DOHH2 (cell line): Measurements from ENCODE around the gene GRK2.

Experiments
- H3F3A ChIP-seq: fragments of 200-600 bp; sonication (generic), shearing (Covaris generic); 2 replicates; pipeline ENCODE4 v1.6.0; 2016; ENCODE audit warnings: antibody characterized with exemption, mild to moderate bottlenecking; ENCODE audit not compliant: control insufficient read depth, insufficient read depth
- H3K27ac ChIP-seq: fragments of 200-600 bp; sonication (generic); 2 replicates; pipeline ENCODE4 v1.5.1; 2014; ENCODE audit warnings: low read depth, mild to moderate bottlenecking, low read length, moderate library complexity
- H3K27me3 ChIP-seq: fragments of 200-600 bp; sonication (generic); 2 replicates; pipeline ENCODE4 v1.6.1; 2014; ENCODE audit warnings: mild to moderate bottlenecking, low read length, mixed read lengths; ENCODE audit not compliant: control insufficient read depth
- H3K36me3 ChIP-seq: fragments of 200-600 bp; sonication (generic); 2 replicates; pipeline ENCODE4 v1.6.1; 2014; ENCODE audit warnings: mild to moderate bottlenecking, low read length, moderate library complexity, mixed read lengths; ENCODE audit not compliant: control insufficient read depth
- H3K4me1 ChIP-seq: fragments of 200-600 bp; sonication (generic); 2 replicates; pipeline ENCODE4 v1.6.1; 2014; ENCODE audit warnings: mild to moderate bottlenecking, low read length, mixed read lengths; ENCODE audit not compliant: control insufficient read depth
- H3K4me2 ChIP-seq: fragments of 200-600 bp; sonication (generic); 2 replicates; pipeline ENCODE4 v1.6.0; 2014; ENCODE audit warnings: mild to moderate bottlenecking, low read length, moderate library complexity
- H3K4me3 ChIP-seq: fragments of 200-600 bp; sonication (generic); 2 replicates; pipeline ENCODE4 v1.5.1; 2014; ENCODE audit warnings: mild to moderate bottlenecking, low read length, mixed read lengths
- H3K79me2 ChIP-seq: fragments of 200-600 bp; sonication (generic); 2 replicates; pipeline ENCODE4 v1.6.1; 2014; ENCODE audit warnings: mild to moderate bottlenecking, low read length, mixed read lengths; ENCODE audit not compliant: control insufficient read depth
- H3K9me2 ChIP-seq: fragments of 200-600 bp; sonication (generic); replicated peaks from 2 replicates; pipeline ENCODE4 v1.6.1; 2014; ENCODE audit warnings: mild to moderate bottlenecking, low read length, mixed read lengths; ENCODE audit not compliant: control insufficient read depth
- H3K9me3 ChIP-seq: fragments of 200-600 bp; sonication (generic); 2 replicates; pipeline ENCODE4 v1.6.1; 2014; ENCODE audit warnings: antibody characterized with exemption, low read length, mixed read lengths; ENCODE audit not compliant: control insufficient read depth, insufficient read depth
- H4K20me1 ChIP-seq: fragments of 200-600 bp; sonication (generic); 2 replicates; pipeline ENCODE4 v1.6.0; 2014; ENCODE audit warnings: low read depth, mild to moderate bottlenecking, antibody characterized with exemption, low read length, moderate library complexity; ENCODE audit not compliant: control insufficient read depth, insufficient read depth
- EZH2phosphoT487 ChIP-seq: fragments of 200-600 bp; sonication (generic); IDR thresholded peaks from 2 replicates; pipeline ENCODE4 v1.6.1; 2017; ENCODE audit warnings: borderline replicate concordance, mild to moderate bottlenecking, antibody characterized with exemption, low read length, moderate library complexity, mixed read lengths
- TF ChIP-seq, protein P1 (sequence below): fragments of 200-600 bp; sonication (generic); IDR thresholded peaks from one replicate; pipeline ENCODE4 v1.5.1; 2014; ENCODE audit warnings: antibody characterized with exemption, mild to moderate bottlenecking, low read depth, low read length; ENCODE audit not compliant: poor library complexity, severe bottlenecking

The GRK2 gene

GRCh38 chr11:67281552-67282150 is 15.4 kb downstream of the GRK2 start:
- peaks cover 98% of the 10 kb centered on the region for H3K36me3 ChIP-seq
- H3K27me3 ChIP-seq = no peaks in the 10 kb centered on the region

DNA sequence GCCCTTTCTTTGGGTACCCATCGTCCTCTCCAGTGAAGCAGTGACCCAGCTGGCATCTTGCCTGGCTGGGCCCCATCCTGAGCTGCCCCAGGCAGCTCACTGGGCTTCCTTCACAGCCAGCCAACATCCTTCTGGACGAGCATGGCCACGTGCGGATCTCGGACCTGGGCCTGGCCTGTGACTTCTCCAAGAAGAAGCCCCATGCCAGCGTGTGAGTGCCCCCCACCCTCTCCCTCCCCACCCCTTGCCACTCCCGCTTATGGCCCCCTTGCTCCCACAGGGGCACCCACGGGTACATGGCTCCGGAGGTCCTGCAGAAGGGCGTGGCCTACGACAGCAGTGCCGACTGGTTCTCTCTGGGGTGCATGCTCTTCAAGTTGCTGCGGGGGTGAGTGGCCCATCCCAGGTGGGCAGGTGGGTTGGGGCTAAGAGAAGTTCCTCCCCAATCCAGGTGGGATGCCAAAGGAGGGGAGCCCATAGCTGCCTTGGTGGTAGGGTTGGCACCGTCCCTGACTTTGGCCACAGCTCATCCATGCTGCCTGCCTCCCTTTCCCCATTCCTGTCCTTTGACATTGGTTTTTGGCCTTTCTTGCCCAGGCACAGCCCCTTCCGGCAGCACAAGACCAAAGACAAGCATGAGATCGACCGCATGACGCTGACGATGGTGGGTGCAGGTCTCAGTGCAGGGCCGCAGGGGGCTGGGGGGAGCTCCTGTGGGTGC is 16.0 kb downstream of the GRK2 start:
- no peaks in the 10 kb centered on the region for H4K20me1 ChIP-seq
- peaks cover 16% of the 10 kb centered on the region for H3F3A ChIP-seq
- no peaks in the 10 kb centered on the region for H3K9me2 ChIP-seq
- peaks cover 38% of the 10 kb centered on the region for H3K79me2 ChIP-seq
- H3K27me3 ChIP-seq = no peaks in the 10 kb centered on the region
- no peak overlapping the region for H3K27ac ChIP-seq
- peaks cover 98% of the 10 kb centered on the region for H3K36me3 ChIP-seq
- H3K4me1 ChIP-seq = peaks cover 56% of the 10 kb centered on the region
- H3K4me2 ChIP-seq = no peak overlapping the region
- no peak overlapping the region for H3K4me3 ChIP-seq
- H3K9me3 ChIP-seq = no peaks in the 10 kb centered on the region
- TF ChIP-seq, protein P1, sequence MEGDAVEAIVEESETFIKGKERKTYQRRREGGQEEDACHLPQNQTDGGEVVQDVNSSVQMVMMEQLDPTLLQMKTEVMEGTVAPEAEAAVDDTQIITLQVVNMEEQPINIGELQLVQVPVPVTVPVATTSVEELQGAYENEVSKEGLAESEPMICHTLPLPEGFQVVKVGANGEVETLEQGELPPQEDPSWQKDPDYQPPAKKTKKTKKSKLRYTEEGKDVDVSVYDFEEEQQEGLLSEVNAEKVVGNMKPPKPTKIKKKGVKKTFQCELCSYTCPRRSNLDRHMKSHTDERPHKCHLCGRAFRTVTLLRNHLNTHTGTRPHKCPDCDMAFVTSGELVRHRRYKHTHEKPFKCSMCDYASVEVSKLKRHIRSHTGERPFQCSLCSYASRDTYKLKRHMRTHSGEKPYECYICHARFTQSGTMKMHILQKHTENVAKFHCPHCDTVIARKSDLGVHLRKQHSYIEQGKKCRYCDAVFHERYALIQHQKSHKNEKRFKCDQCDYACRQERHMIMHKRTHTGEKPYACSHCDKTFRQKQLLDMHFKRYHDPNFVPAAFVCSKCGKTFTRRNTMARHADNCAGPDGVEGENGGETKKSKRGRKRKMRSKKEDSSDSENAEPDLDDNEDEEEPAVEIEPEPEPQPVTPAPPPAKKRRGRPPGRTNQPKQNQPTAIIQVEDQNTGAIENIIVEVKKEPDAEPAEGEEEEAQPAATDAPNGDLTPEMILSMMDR = no peak
- TF ChIP-seq EZH2phosphoT487 = no peak

More at GRCh38 chr11:67281552-67282150, 15.4 kb downstream of the GRK2 start:
- Histone ChIP-seq H3K27ac (no peak overlapping the region), H4K20me1 (no peaks in the 10 kb centered on the region), H3K4me2 (no peak overlapping the region), H3K4me3 (no peak overlapping the region), H3K4me1 (peaks cover 56% of the 10 kb centered on the region), H3K9me2 (no peaks in the 10 kb centered on the region), H3F3A (peaks cover 13% of the 10 kb centered on the region), H3K79me2 (peaks cover 45% of the 10 kb centered on the region), H3K9me3 (no peaks in the 10 kb centered on the region)
- no peak for TF ChIP-seq EZH2phosphoT487
- TF ChIP-seq, protein P1 = no peak

DNA sequence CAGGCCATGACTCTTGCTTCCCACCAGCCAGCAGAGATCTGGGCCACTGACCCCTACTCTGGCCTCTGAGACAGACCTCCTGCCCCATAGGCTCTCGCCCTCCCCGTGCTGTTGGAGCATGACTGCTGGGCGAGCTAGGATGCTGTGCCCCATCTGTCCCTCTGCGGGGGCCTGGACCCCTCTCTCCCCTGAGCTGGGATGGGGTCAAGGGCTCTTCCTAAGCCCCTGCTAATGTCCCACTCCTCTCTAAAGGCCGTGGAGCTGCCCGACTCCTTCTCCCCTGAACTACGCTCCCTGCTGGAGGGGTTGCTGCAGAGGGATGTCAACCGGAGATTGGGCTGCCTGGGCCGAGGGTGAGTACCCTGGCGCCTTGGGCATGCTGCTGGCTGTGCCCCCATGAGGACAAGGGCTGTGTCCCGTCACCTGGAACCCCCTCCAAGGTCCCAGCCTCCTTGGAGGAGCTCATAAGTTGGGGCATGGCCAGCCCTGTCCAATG is 16.7 kb downstream of the GRK2 start:
- H4K20me1 ChIP-seq = no peaks in the 10 kb centered on the region
- H3K36me3 ChIP-seq = peaks cover 100% of the 10 kb centered on the region
- peaks cover 34% of the 10 kb centered on the region for H3K79me2 ChIP-seq
- no peak overlapping the region for H3K4me3 ChIP-seq
- H3F3A ChIP-seq = peaks cover 22% of the 10 kb centered on the region
- no peaks in the 10 kb centered on the region for H3K9me3 ChIP-seq
- TF ChIP-seq EZH2phosphoT487 = no peak
- TF ChIP-seq, protein P1 = no peak
- no peak overlapping the region for H3K4me2 ChIP-seq
- peaks cover 57% of the 10 kb centered on the region for H3K4me1 ChIP-seq
- no peaks in the 10 kb centered on the region for H3K9me2 ChIP-seq
- no peak overlapping the region for H3K27ac ChIP-seq
- no peaks in the 10 kb centered on the region for H3K27me3 ChIP-seq
